ENCODE results near the gene FYN. TPM values are rescaled to one million over a fixed set of nuclear protein-coding genes. Genes with fewer than 3 reads are reported as not detected.

Gene FYN
- total and polyA plus RNA-seq, 2 of the 8 experiments (the other 6 are each of a cell fraction or from before 2014, with no cell fraction given): 46.8 to 97.2 TPM

- TF ChIP-seq, protein P1, sequence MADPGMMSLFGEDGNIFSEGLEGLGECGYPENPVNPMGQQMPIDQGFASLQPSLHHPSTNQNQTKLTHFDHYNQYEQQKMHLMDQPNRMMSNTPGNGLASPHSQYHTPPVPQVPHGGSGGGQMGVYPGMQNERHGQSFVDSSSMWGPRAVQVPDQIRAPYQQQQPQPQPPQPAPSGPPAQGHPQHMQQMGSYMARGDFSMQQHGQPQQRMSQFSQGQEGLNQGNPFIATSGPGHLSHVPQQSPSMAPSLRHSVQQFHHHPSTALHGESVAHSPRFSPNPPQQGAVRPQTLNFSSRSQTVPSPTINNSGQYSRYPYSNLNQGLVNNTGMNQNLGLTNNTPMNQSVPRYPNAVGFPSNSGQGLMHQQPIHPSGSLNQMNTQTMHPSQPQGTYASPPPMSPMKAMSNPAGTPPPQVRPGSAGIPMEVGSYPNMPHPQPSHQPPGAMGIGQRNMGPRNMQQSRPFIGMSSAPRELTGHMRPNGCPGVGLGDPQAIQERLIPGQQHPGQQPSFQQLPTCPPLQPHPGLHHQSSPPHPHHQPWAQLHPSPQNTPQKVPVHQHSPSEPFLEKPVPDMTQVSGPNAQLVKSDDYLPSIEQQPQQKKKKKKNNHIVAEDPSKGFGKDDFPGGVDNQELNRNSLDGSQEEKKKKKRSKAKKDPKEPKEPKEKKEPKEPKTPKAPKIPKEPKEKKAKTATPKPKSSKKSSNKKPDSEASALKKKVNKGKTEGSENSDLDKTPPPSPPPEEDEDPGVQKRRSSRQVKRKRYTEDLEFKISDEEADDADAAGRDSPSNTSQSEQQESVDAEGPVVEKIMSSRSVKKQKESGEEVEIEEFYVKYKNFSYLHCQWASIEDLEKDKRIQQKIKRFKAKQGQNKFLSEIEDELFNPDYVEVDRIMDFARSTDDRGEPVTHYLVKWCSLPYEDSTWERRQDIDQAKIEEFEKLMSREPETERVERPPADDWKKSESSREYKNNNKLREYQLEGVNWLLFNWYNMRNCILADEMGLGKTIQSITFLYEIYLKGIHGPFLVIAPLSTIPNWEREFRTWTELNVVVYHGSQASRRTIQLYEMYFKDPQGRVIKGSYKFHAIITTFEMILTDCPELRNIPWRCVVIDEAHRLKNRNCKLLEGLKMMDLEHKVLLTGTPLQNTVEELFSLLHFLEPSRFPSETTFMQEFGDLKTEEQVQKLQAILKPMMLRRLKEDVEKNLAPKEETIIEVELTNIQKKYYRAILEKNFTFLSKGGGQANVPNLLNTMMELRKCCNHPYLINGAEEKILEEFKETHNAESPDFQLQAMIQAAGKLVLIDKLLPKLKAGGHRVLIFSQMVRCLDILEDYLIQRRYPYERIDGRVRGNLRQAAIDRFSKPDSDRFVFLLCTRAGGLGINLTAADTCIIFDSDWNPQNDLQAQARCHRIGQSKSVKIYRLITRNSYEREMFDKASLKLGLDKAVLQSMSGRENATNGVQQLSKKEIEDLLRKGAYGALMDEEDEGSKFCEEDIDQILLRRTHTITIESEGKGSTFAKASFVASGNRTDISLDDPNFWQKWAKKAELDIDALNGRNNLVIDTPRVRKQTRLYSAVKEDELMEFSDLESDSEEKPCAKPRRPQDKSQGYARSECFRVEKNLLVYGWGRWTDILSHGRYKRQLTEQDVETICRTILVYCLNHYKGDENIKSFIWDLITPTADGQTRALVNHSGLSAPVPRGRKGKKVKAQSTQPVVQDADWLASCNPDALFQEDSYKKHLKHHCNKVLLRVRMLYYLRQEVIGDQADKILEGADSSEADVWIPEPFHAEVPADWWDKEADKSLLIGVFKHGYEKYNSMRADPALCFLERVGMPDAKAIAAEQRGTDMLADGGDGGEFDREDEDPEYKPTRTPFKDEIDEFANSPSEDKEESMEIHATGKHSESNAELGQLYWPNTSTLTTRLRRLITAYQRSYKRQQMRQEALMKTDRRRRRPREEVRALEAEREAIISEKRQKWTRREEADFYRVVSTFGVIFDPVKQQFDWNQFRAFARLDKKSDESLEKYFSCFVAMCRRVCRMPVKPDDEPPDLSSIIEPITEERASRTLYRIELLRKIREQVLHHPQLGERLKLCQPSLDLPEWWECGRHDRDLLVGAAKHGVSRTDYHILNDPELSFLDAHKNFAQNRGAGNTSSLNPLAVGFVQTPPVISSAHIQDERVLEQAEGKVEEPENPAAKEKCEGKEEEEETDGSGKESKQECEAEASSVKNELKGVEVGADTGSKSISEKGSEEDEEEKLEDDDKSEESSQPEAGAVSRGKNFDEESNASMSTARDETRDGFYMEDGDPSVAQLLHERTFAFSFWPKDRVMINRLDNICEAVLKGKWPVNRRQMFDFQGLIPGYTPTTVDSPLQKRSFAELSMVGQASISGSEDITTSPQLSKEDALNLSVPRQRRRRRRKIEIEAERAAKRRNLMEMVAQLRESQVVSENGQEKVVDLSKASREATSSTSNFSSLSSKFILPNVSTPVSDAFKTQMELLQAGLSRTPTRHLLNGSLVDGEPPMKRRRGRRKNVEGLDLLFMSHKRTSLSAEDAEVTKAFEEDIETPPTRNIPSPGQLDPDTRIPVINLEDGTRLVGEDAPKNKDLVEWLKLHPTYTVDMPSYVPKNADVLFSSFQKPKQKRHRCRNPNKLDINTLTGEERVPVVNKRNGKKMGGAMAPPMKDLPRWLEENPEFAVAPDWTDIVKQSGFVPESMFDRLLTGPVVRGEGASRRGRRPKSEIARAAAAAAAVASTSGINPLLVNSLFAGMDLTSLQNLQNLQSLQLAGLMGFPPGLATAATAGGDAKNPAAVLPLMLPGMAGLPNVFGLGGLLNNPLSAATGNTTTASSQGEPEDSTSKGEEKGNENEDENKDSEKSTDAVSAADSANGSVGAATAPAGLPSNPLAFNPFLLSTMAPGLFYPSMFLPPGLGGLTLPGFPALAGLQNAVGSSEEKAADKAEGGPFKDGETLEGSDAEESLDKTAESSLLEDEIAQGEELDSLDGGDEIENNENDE (IDR thresholded peaks at IDR 0.05; ENCODE audit: insufficient replicate concordance, low read length): no peak
- TF ChIP-seq SAP30 (IDR thresholded peaks at IDR 0.05; ENCODE audit: insufficient read depth, insufficient replicate concordance, low read length) (no peak), CBX8 (IDR thresholded peaks at IDR 0.05; ENCODE audit: borderline replicate concordance, low read depth, low read length) (no peak), ATF2 (IDR thresholded peaks at IDR 0.05; ENCODE audit: low read length) (no peak)
- TF ChIP-seq, protein P2, sequence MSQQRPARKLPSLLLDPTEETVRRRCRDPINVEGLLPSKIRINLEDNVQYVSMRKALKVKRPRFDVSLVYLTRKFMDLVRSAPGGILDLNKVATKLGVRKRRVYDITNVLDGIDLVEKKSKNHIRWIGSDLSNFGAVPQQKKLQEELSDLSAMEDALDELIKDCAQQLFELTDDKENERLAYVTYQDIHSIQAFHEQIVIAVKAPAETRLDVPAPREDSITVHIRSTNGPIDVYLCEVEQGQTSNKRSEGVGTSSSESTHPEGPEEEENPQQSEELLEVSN (IDR thresholded peaks at IDR 0.05): no peak
- TF ChIP-seq, protein P3, sequence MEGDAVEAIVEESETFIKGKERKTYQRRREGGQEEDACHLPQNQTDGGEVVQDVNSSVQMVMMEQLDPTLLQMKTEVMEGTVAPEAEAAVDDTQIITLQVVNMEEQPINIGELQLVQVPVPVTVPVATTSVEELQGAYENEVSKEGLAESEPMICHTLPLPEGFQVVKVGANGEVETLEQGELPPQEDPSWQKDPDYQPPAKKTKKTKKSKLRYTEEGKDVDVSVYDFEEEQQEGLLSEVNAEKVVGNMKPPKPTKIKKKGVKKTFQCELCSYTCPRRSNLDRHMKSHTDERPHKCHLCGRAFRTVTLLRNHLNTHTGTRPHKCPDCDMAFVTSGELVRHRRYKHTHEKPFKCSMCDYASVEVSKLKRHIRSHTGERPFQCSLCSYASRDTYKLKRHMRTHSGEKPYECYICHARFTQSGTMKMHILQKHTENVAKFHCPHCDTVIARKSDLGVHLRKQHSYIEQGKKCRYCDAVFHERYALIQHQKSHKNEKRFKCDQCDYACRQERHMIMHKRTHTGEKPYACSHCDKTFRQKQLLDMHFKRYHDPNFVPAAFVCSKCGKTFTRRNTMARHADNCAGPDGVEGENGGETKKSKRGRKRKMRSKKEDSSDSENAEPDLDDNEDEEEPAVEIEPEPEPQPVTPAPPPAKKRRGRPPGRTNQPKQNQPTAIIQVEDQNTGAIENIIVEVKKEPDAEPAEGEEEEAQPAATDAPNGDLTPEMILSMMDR (IDR thresholded peaks at IDR 0.05; ENCODE audit: control extremely low read depth in 1 of 3, insufficient read depth in 1 of 3, low read depth in 1 of 3, low read length in 3 of 3): no peak
Observed at GRCh38 chr6:111837007-111837406, 36.2 kb downstream of the FYN start (continued).
